Mesendoderm (in vitro differentiated cells): ENCODE measurements around the gene SCO1.
"Not testable (repeated sequence)": the region's sequence is repeated elsewhere in the genome, so short reads cannot be mapped to it uniquely, and the experiment has no call there.

Experiments
- DNase-seq: peaks from one replicate; pipeline ENCODE4 v3.0.0; 2013
- H2AK5ac ChIP-seq: 2 replicates; pipeline ENCODE4 v1.6.1; 2013; ENCODE audit warnings: low read length, inconsistent platforms
- H2BK120ac ChIP-seq: 2 replicates; pipeline ENCODE4 v1.6.1; 2013; ENCODE audit warnings: low read depth, mild to moderate bottlenecking, low read length, moderate library complexity, mixed read lengths
- H2BK15ac ChIP-seq: replicated peaks from 2 replicates; pipeline ENCODE4 v1.6.1; 2013; ENCODE audit warnings: low read depth, mild to moderate bottlenecking, moderate library complexity
- H2BK5ac ChIP-seq: 2 replicates; pipeline ENCODE4 v1.6.1; 2013; ENCODE audit warnings: low read length, inconsistent platforms
- H3K18ac ChIP-seq: 2 replicates; pipeline ENCODE4 v1.6.1; 2013; ENCODE audit warnings: mild to moderate bottlenecking, low read length, mixed read lengths
- H3K23ac ChIP-seq: one replicate; pipeline ENCODE4 v1.6.1; 2013; ENCODE audit warnings: low read length
- H3K27ac ChIP-seq: 2 replicates; pipeline ENCODE4 v1.5.1; 2013; ENCODE audit warnings: low read depth, mild to moderate bottlenecking, inconsistent platforms, low read length, moderate library complexity
- H3K27me3 ChIP-seq: 2 replicates; pipeline ENCODE4 v1.6.1; 2013; ENCODE audit warnings: low read length, control low read depth, mild to moderate bottlenecking, inconsistent platforms; ENCODE audit not compliant: insufficient read depth, poor library complexity
- H3K36me3 ChIP-seq: 2 replicates; pipeline ENCODE4 v1.6.1; 2013; ENCODE audit warnings: low read length, inconsistent platforms; ENCODE audit not compliant: control insufficient read depth, insufficient read depth
- H3K4ac ChIP-seq: one replicate; pipeline ENCODE4 v1.6.1; 2013; ENCODE audit warnings: low read depth, mild to moderate bottlenecking, low read length, moderate library complexity
- H3K4me1 ChIP-seq: 2 replicates; pipeline ENCODE4 v1.6.1; 2013; ENCODE audit warnings: low read depth, low read length, inconsistent platforms; ENCODE audit not compliant: control insufficient read depth
- H3K4me2 ChIP-seq: 2 replicates; pipeline ENCODE4 v1.6.1; 2013; ENCODE audit warnings: low read length
- H3K4me3 ChIP-seq: 2 replicates; pipeline ENCODE4 v1.5.1; 2013; ENCODE audit warnings: mild to moderate bottlenecking, low read length
- H3K56ac ChIP-seq: one replicate; pipeline ENCODE4 v1.6.1; 2013; ENCODE audit warnings: low read length
- H3K79me1 ChIP-seq: 2 replicates; pipeline ENCODE4 v1.6.1; 2013; ENCODE audit warnings: low read length, inconsistent platforms
- H3K79me2 ChIP-seq: 2 replicates; pipeline ENCODE4 v1.6.1; 2013; ENCODE audit warnings: mild to moderate bottlenecking, low read length; ENCODE audit not compliant: control insufficient read depth, insufficient read depth
- H3K9ac ChIP-seq: 2 replicates; pipeline ENCODE4 v1.6.1; 2013; ENCODE audit warnings: low read length, inconsistent platforms
- H4K5ac ChIP-seq: one replicate; pipeline ENCODE4 v1.6.1; 2013; ENCODE audit warnings: low read length
- H4K8ac ChIP-seq: one replicate; pipeline ENCODE4 v1.6.1; 2013; ENCODE audit warnings: low read depth, mild to moderate bottlenecking, control low read depth, low read length, moderate library complexity
- WGBS: extraction: QIAGEN DNeasy Blood & Tissue Kit; methylation state at CpG from one replicate; pipeline ENCODE4 v1.1.7; 2013; ENCODE audit warnings: low lambda C conversion rate, missing lambda C conversion rate; ENCODE audit not compliant: insufficient coverage; ENCODE audit errors: extremely low coverage; 5-methylcytosine and 5-hydroxymethylcytosine counted together

Gene SCO1

DNA sequence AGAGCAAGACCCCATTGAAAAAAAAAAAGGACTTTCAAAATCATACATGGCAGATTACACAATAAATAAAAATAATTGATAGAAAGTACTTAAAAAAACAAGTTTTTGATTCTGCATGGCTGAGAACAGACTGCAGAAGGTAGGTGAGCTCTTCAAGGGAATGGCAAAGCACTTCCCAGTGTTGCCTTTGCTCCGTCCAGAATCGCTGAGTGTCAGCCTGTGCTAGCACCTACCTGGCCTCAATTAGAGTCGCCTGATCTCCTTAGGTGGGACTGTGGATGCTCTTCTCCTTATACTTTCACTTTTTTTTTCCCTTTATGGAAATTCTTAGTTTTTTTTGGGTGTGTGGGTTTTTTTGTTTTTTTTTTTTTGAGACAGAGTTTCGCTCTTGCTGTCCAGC lies 38.5 kb upstream of the SCO1 start:
- no peak overlapping the region for H3K56ac ChIP-seq
- no peak overlapping the region for H3K4me2 ChIP-seq
- H3K4ac ChIP-seq, result no peak overlapping the region
- no peaks in the 10 kb centered on the region for H3K36me3 ChIP-seq
- DNase-seq, result no peak
- no CpG with 5 or more reads among the region's 4 CpGs for WGBS
- no peaks in the 10 kb centered on the region for H3K4me1 ChIP-seq
- H3K4me3 ChIP-seq, result no peak overlapping the region
- no peak overlapping the region for H3K18ac ChIP-seq
- no peak overlapping the region for H3K9ac ChIP-seq
- H3K79me1 ChIP-seq, result no peaks in the 10 kb centered on the region
- no peak overlapping the region for H4K5ac ChIP-seq
- H2AK5ac ChIP-seq, result no peak overlapping the region
- H2BK5ac ChIP-seq, result no peak overlapping the region
- H2BK120ac ChIP-seq, result no peak overlapping the region
- no peak overlapping the region for H3K27ac ChIP-seq
- no peak overlapping the region for H3K23ac ChIP-seq
- H3K27me3 ChIP-seq, result no peaks in the 10 kb centered on the region
- H3K79me2 ChIP-seq, result no peaks in the 10 kb centered on the region
- no peak overlapping the region for H4K8ac ChIP-seq
- H2BK15ac ChIP-seq, result no peak overlapping the region

DNA sequence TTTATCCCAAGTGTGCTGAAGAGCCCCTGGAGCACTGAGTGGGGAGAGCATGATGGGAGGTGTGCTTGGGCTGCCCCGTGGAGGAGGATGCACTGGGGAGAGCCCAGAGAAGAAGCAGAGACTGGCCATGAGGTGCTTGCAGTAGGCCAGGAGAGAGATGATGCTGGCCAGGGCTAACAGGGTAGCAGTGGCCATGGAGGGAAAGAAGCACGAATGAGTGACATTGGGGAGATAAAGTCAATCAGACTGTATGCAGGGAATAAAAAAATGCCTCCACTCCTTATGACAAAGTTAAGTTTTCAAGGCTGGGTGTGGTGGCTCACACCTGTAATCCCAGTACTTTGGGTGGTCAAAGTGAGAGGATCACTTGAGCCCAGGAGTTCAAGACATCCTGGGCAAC lies 37.9 kb upstream of the SCO1 start:
- H3K27ac ChIP-seq, result no peak overlapping the region
- H3K9ac ChIP-seq, result no peak overlapping the region
- H3K36me3 ChIP-seq, result no peaks in the 10 kb centered on the region
- H3K4me1 ChIP-seq, result no peaks in the 10 kb centered on the region
- no peak overlapping the region for H3K56ac ChIP-seq
- H2AK5ac ChIP-seq, result no peak overlapping the region
- H2BK120ac ChIP-seq, result no peak overlapping the region
- no peaks in the 10 kb centered on the region for H3K79me2 ChIP-seq
- no peak overlapping the region for H3K4me2 ChIP-seq
- H4K8ac ChIP-seq, result no peak overlapping the region
- H3K23ac ChIP-seq, result no peak overlapping the region
- no peak overlapping the region for H3K4ac ChIP-seq
- no peak for DNase-seq
- H2BK15ac ChIP-seq, result no peak overlapping the region
- H3K4me3 ChIP-seq, result no peak overlapping the region
- no peak overlapping the region for H4K5ac ChIP-seq
- no CpG with 5 or more reads among the region's 2 CpGs for WGBS
- no peak overlapping the region for H3K18ac ChIP-seq
- H3K27me3 ChIP-seq, result no peaks in the 10 kb centered on the region
- no peak overlapping the region for H2BK5ac ChIP-seq
- H3K79me1 ChIP-seq, result no peaks in the 10 kb centered on the region

DNA sequence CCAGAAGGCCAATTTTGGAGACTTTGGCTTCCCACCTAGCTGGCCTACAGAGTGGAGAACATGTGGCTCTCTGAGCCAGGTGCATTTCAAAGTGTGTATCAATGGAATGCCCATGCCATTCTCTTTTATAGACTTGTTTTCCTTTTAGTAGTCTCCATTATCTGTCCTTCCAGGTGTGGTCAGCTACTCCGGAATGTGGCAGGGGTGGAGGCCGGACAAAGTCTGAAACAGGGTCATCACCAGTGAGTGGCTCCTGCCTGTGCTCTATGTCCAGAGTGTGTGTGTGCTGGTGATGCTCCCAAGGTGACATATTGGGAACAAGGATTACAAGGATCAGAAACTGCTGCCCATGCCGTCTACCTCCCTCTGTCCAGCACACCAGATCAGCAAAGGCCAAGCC lies 36.3 kb upstream of the SCO1 start:
- H4K8ac ChIP-seq, result no peak overlapping the region
- no peak overlapping the region for H3K27ac ChIP-seq
- H3K9ac ChIP-seq, result no peak overlapping the region
- WGBS, result no CpG with 5 or more reads among the region's 3 CpGs
- no peak overlapping the region for H2BK15ac ChIP-seq
- H3K4me3 ChIP-seq, result no peak overlapping the region
- H3K79me2 ChIP-seq, result no peaks in the 10 kb centered on the region
- no peak overlapping the region for H3K56ac ChIP-seq
- no peak overlapping the region for H3K4me2 ChIP-seq
- DNase-seq, result no peak
- H3K23ac ChIP-seq, result no peak overlapping the region
- no peak overlapping the region for H3K4ac ChIP-seq
- H3K4me1 ChIP-seq, result no peaks in the 10 kb centered on the region
- H3K36me3 ChIP-seq, result no peaks in the 10 kb centered on the region
- no peaks in the 10 kb centered on the region for H3K27me3 ChIP-seq
- H3K79me1 ChIP-seq, result no peaks in the 10 kb centered on the region
- H4K5ac ChIP-seq, result no peak overlapping the region
- H3K18ac ChIP-seq, result no peak overlapping the region
- no peak overlapping the region for H2BK5ac ChIP-seq
- H2AK5ac ChIP-seq, result no peak overlapping the region
- H2BK120ac ChIP-seq, result no peak overlapping the region

DNA sequence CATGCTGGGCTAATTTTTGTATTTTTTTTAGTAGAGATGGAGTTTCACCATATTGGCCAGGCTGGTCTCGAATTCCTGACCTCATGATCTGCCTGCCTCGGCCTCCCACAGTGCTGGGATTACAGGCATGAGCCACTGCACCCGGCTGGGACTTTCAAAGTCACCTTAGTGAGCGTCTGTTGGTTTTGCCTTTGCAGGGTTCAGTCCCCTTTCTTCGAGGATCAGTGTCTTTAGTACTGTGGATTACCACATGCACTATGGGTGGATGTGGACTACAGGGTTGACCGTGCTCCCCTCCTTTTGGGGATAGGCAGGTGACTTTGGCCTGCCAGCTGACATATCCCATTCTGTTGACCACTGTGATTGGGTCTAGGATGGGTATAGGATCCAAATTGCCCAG lies 34.8 kb upstream of the SCO1 start:
- H3K4ac ChIP-seq, H2AK5ac ChIP-seq, H3K79me1 ChIP-seq, H2BK5ac ChIP-seq, H4K5ac ChIP-seq, H2BK120ac ChIP-seq, H3K4me1 ChIP-seq, H4K8ac ChIP-seq, H3K79me2 ChIP-seq, H3K27me3 ChIP-seq, H3K23ac ChIP-seq, H2BK15ac ChIP-seq, H3K36me3 ChIP-seq, H3K4me3 ChIP-seq, H3K9ac ChIP-seq, H3K56ac ChIP-seq, H3K18ac ChIP-seq, H3K27ac ChIP-seq, H3K4me2 ChIP-seq, DNase-seq: not testable (repeated sequence)
- WGBS, result no CpG with 5 or more reads among the region's 6 CpGs

DNA sequence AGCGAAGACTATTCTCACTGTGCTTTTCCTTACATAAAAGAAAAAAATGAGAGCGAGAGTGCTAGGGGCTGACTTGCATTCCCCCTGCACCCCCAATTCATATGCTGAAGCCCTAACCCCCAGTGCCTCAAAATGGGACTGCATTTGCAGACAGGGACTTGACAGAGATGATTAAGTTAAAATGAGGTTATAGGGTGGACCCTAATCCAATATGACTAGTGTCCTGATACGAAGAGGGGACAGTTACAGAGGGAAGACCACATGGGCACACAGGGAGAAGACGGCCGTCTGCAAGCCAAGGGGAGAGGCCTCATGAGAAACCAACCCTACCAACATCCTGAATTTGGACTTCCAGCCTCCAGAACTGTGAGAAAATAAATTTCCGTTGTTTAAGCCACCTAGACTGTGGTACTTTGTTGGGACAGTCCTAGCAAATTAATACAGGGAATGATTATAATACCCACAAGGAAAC lies 34.1 kb upstream of the SCO1 start:
- Histone ChIP-seq H3K79me1 (no peaks in the 10 kb centered on the region), H4K8ac (no peak overlapping the region), H2AK5ac (no peak overlapping the region), H4K5ac (no peak overlapping the region), H3K4me2 (no peak overlapping the region), H3K4me1 (no peaks in the 10 kb centered on the region), H2BK120ac (no peak overlapping the region), H3K36me3 (no peaks in the 10 kb centered on the region), H3K27me3 (no peaks in the 10 kb centered on the region), H2BK5ac (no peak overlapping the region), H2BK15ac (no peak overlapping the region), H3K23ac (no peak overlapping the region), H3K4ac (no peak overlapping the region), H3K27ac (no peak overlapping the region), H3K18ac (peak overlapping the region; percentile 8), H3K56ac (no peak overlapping the region), H3K79me2 (no peaks in the 10 kb centered on the region), H3K9ac (no peak overlapping the region), H3K4me3 (no peak overlapping the region)
- WGBS, result no CpG with 5 or more reads among the region's 6 CpGs
- DNase-seq, result no peak

DNA sequence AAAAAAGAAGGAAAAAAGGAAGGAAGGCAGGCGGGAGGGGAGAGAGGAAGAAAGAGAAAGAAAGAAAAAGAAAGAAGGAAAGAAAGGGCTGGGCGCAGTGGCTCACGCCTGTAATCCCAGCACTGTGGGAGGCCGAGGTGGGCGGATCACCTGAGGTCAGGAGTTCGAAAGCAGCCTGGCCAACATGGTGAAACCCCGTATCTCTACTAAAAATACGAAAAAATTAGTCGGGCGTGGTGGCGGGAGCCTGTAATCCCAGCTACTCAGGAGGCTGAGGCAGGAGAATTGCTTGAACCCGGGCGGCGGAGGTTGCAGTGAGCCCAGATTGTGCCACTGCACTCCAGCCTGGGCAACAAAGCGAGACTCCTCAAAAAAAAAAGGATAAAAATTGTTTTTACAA lies 32.9 kb upstream of the SCO1 start:
- not testable (repeated sequence) for H3K27ac ChIP-seq, H3K4ac ChIP-seq, H3K18ac ChIP-seq, H2BK120ac ChIP-seq, H3K79me2 ChIP-seq, H3K4me2 ChIP-seq, H3K36me3 ChIP-seq, H3K79me1 ChIP-seq, H2BK15ac ChIP-seq, H3K4me3 ChIP-seq, H3K4me1 ChIP-seq, H4K5ac ChIP-seq, DNase-seq, H3K23ac ChIP-seq, H3K27me3 ChIP-seq, H2AK5ac ChIP-seq, H4K8ac ChIP-seq, H2BK5ac ChIP-seq
- H3K56ac ChIP-seq, result peak overlapping the region; percentile 86
- WGBS, result no CpG with 5 or more reads among the region's 15 CpGs
- H3K9ac ChIP-seq, result peak overlapping the region; percentile 68
